Measurements from ENCODE around the gene COL15A1. TPM values are rescaled to one million over a fixed set of nuclear protein-coding genes. Genes with fewer than 3 reads are reported as not detected.

Gene COL15A1
- total and polyA plus RNA-seq, 2 of the 8 experiments (the other 6 are each of a cell fraction or from before 2014, with no cell fraction given), result 0.12 to 0.15 TPM

DNA sequence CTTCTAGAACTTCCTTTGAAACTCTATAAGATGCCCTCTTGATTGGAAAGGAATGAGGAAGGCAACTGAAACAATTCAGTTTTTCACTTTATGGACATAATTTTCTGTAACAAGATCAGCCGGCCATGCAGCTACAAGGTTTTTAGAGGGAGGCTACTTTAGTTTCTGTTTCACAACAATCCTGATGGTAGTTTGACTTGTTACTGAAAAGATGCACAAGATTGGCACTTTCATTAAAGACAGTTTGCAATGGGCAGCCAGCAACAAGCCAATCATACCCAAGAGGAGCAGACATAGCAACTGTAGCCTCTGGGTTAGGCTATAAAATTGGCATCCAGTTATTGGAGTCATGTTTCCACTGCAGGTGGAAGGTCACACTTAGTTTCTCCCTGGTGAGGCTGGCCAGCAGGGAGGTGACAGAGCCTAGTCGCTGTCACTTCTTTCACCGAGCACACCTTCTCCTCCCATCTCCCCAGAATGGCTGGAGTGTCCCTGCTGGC, 87.0 kb downstream of the COL15A1 start (continued):
- TF ChIP-seq, protein P1, sequence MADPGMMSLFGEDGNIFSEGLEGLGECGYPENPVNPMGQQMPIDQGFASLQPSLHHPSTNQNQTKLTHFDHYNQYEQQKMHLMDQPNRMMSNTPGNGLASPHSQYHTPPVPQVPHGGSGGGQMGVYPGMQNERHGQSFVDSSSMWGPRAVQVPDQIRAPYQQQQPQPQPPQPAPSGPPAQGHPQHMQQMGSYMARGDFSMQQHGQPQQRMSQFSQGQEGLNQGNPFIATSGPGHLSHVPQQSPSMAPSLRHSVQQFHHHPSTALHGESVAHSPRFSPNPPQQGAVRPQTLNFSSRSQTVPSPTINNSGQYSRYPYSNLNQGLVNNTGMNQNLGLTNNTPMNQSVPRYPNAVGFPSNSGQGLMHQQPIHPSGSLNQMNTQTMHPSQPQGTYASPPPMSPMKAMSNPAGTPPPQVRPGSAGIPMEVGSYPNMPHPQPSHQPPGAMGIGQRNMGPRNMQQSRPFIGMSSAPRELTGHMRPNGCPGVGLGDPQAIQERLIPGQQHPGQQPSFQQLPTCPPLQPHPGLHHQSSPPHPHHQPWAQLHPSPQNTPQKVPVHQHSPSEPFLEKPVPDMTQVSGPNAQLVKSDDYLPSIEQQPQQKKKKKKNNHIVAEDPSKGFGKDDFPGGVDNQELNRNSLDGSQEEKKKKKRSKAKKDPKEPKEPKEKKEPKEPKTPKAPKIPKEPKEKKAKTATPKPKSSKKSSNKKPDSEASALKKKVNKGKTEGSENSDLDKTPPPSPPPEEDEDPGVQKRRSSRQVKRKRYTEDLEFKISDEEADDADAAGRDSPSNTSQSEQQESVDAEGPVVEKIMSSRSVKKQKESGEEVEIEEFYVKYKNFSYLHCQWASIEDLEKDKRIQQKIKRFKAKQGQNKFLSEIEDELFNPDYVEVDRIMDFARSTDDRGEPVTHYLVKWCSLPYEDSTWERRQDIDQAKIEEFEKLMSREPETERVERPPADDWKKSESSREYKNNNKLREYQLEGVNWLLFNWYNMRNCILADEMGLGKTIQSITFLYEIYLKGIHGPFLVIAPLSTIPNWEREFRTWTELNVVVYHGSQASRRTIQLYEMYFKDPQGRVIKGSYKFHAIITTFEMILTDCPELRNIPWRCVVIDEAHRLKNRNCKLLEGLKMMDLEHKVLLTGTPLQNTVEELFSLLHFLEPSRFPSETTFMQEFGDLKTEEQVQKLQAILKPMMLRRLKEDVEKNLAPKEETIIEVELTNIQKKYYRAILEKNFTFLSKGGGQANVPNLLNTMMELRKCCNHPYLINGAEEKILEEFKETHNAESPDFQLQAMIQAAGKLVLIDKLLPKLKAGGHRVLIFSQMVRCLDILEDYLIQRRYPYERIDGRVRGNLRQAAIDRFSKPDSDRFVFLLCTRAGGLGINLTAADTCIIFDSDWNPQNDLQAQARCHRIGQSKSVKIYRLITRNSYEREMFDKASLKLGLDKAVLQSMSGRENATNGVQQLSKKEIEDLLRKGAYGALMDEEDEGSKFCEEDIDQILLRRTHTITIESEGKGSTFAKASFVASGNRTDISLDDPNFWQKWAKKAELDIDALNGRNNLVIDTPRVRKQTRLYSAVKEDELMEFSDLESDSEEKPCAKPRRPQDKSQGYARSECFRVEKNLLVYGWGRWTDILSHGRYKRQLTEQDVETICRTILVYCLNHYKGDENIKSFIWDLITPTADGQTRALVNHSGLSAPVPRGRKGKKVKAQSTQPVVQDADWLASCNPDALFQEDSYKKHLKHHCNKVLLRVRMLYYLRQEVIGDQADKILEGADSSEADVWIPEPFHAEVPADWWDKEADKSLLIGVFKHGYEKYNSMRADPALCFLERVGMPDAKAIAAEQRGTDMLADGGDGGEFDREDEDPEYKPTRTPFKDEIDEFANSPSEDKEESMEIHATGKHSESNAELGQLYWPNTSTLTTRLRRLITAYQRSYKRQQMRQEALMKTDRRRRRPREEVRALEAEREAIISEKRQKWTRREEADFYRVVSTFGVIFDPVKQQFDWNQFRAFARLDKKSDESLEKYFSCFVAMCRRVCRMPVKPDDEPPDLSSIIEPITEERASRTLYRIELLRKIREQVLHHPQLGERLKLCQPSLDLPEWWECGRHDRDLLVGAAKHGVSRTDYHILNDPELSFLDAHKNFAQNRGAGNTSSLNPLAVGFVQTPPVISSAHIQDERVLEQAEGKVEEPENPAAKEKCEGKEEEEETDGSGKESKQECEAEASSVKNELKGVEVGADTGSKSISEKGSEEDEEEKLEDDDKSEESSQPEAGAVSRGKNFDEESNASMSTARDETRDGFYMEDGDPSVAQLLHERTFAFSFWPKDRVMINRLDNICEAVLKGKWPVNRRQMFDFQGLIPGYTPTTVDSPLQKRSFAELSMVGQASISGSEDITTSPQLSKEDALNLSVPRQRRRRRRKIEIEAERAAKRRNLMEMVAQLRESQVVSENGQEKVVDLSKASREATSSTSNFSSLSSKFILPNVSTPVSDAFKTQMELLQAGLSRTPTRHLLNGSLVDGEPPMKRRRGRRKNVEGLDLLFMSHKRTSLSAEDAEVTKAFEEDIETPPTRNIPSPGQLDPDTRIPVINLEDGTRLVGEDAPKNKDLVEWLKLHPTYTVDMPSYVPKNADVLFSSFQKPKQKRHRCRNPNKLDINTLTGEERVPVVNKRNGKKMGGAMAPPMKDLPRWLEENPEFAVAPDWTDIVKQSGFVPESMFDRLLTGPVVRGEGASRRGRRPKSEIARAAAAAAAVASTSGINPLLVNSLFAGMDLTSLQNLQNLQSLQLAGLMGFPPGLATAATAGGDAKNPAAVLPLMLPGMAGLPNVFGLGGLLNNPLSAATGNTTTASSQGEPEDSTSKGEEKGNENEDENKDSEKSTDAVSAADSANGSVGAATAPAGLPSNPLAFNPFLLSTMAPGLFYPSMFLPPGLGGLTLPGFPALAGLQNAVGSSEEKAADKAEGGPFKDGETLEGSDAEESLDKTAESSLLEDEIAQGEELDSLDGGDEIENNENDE (IDR thresholded peaks at IDR 0.05; ENCODE audit: insufficient replicate concordance, low read length), result no peak
- TF ChIP-seq, protein P2, sequence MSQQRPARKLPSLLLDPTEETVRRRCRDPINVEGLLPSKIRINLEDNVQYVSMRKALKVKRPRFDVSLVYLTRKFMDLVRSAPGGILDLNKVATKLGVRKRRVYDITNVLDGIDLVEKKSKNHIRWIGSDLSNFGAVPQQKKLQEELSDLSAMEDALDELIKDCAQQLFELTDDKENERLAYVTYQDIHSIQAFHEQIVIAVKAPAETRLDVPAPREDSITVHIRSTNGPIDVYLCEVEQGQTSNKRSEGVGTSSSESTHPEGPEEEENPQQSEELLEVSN (IDR thresholded peaks at IDR 0.05), result no peak
- TF ChIP-seq GABPA (IDR thresholded peaks at IDR 0.05; ENCODE audit: borderline replicate concordance, insufficient read depth, low read length), result no peak
- TF ChIP-seq SIX5 (IDR thresholded peaks at IDR 0.05; ENCODE audit: low read depth, low read length), result no peak
- TF ChIP-seq POLR2A (IDR thresholded peaks at IDR 0.05; ENCODE audit: control extremely low read depth in 1 of 2, low read depth in 2 of 2, low read length in 2 of 2), result no peak
- TF ChIP-seq, protein P3, sequence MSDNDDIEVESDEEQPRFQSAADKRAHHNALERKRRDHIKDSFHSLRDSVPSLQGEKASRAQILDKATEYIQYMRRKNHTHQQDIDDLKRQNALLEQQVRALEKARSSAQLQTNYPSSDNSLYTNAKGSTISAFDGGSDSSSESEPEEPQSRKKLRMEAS (IDR thresholded peaks at IDR 0.05), result no peak
- TF ChIP-seq EGR1 (IDR thresholded peaks at IDR 0.05; ENCODE audit: borderline replicate concordance, low read depth, low read length), result no peak
- TF ChIP-seq RFX5 (IDR thresholded peaks at IDR 0.05; ENCODE audit: borderline replicate concordance, low read depth, low read length), result no peak
- no peak for TF ChIP-seq CBX8 (IDR thresholded peaks at IDR 0.05; ENCODE audit: borderline replicate concordance, low read depth, low read length)
- no peak for TF ChIP-seq JUND (IDR thresholded peaks at IDR 0.05; ENCODE audit: low read length)
- no peak for TF ChIP-seq CEBPB (IDR thresholded peaks at IDR 0.05; ENCODE audit: low read depth, low read length)
- no peak for TF ChIP-seq CREB1 (IDR thresholded peaks at IDR 0.05)

Data from H1 (cell line).